ENCODE data around the gene MGAT5. TPM values are rescaled to one million over a fixed set of nuclear protein-coding genes. Genes with fewer than 3 reads are reported as not detected.
"Not testable (repeated sequence)": the region's sequence is repeated elsewhere in the genome, so short reads cannot be mapped to it uniquely, and the experiment has no call there.

MGAT5 gene
- total RNA-seq, 2 experiments from 2014 or later, result 11.6 to 13.0 TPM

DNA sequence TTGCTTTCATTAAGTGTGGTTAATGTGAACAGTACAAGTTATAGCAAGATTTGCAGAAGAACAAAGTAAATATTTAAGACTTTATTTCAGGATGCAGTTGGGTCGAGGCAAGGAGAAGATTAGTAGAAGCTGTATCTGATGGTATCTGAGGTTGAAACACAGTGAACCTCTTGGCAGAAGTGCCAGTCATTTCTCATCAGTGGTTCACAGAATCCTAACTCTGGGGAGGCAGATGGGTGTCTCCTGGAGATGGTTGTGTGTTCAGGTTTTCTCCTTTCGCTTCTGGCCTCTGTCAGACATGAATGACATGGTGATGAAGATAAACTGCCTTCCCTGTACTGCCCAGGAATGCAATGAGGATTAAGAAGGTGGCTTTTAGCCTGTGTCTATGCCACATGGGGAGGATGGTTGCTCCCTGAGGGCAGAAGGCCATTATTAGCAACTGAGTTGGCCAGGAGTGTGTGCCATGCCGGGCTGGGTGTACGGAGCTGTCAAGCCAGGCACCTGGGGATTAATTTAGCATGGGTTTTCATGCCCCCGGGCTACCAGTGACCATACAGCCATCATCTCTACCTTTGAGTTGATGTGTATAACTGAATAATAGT, 28.0 kb downstream of the MGAT5 start:
- intact Hi-C loops (cut with micrococcal nuclease), result loop anchor here (1.0 to 10.0 kb wide), 3 partner anchors 8 to 1773 kb away; no protein-coding TSS in a partner anchor
- CTCF ChIA-PET, result interaction anchor here (1.2 to 1.8 kb wide), 3 partner anchors 18 to 160 kb away, joined by 3 to 6 read pairs (median 4); no protein-coding TSS in a partner anchor
- H3K9me3 Mint-ChIP-seq, result no peaks in the 10 kb centered on the region
- peaks cover 14% of the 10 kb centered on the region for H3K36me3 Mint-ChIP-seq (ENCODE audit: low read depth)
- no peak for DNase-seq
- H3K4me3 Mint-ChIP-seq, result no peak overlapping the region
- H3K4me1 Mint-ChIP-seq (ENCODE audit: low read depth), result peaks cover 40% of the 10 kb centered on the region
- no peak overlapping the region for H3K27ac Mint-ChIP-seq
- no peaks in the 10 kb centered on the region for H3K27me3 Mint-ChIP-seq (ENCODE audit: low read depth)

DNA sequence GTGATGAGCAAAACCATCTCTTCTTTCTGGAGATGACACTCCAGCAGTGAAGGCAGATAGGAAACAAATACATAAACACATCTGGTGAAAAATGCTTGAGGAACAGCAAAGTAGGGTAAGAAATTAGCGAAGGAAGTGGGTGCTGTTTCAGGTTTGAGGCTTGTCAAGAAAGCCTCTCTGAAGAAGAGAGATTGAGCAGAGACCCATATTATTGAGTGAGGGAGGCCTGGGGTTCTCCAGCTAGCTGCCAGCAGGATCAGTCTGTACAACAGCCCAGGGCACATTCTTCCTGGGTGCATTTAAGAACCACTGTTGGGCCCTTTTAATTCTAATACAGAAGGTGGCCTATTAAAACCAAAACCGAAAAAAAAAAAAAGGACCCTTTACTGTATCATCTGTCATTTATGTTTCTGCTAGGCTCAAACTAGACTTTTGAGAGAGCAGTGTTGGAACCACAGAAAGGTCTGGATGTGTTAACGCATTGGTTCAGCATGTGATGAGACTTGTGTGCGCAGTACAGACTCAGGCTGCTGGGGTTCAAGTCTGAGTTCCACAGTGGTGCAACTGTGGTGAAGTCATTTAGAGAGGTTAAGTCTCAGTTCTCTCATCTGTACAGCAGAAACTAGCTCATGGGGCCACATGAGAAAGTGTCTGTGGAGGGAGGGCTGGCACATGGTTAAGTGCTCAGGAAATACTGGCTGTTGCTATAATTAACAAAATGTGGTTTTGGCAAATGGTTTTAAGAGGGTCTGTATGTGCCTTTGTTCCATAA, 28.9 kb downstream of the MGAT5 start:
- intact Hi-C loops (cut with micrococcal nuclease), result loop anchor here (1.0 to 10.0 kb wide), 8 partner anchors 7 to 1772 kb away; no protein-coding TSS in a partner anchor
- no peaks in the 10 kb centered on the region for H3K9me3 Mint-ChIP-seq
- CTCF ChIA-PET, result interaction anchor here (0.6 to 1.8 kb wide), 8 partner anchors 11 to 164 kb away, joined by 3 to 6 read pairs (median 4); no protein-coding TSS in a partner anchor
- H3K27ac Mint-ChIP-seq, result peak overlapping the region; percentile 44
- peak; percentile 73 for DNase-seq
- H3K4me3 Mint-ChIP-seq, result no peak overlapping the region
- no peaks in the 10 kb centered on the region for H3K27me3 Mint-ChIP-seq (ENCODE audit: low read depth)
- H3K36me3 Mint-ChIP-seq (ENCODE audit: low read depth), result peaks cover 11% of the 10 kb centered on the region
- H3K4me1 Mint-ChIP-seq (ENCODE audit: low read depth), result peaks cover 36% of the 10 kb centered on the region

DNA sequence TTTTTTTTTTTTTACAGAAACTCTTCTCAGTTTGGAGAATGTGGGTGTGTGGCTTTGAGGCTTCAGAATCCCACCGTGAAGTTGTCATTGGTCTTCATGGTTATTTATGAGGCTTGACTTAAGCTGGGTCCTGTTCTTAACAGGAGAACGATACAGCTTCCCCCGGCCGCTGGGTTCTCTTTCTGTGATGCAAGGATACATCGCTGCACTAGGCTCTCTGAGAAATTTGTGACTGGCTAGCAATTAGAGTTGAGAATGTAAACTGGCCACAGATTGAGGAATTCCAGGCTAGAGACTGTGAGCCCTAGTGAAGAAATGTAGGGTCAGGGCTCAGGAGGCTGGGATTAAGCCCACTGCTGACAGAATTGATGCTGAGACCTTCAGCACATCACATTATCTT, 29.8 kb downstream of the MGAT5 start:
- CTCF ChIA-PET, result interaction anchor here (0.6 to 1.8 kb wide), 6 partner anchors 12 to 165 kb away, joined by 3 to 6 read pairs (median 4); no protein-coding TSS in a partner anchor

DNA sequence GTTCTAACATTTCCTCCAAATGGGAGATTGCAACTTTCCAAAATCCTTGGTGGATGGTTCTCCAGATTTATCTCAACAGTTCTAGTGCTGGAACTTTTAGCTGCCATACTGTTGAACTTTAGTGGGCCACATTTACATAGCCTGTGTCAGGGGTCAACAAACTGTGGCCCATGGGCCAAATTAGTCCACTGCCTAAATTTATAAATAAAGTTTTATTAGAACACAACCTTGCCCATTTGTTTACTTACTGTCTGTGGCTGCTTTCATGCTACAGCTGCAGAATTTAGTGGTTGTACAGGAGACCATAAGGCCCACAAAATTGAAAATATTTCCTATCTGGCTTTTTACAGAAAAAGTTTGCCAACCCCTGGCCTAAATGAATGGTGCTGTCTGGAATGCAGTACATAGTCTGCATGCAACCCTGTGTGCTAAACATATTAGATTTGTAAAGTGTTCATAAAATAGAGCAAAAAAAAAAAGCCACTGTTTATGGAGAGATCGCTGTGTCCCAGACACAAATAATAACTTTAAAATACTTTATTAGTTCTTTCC, 30.3 kb downstream of the MGAT5 start:
- peaks cover 36% of the 10 kb centered on the region for H3K4me1 Mint-ChIP-seq (ENCODE audit: low read depth)

More for the DNA sequence above, 29.8 kb downstream of the MGAT5 start:
- Mint-ChIP-seq H3K4me1 (ENCODE audit: low read depth) (peaks cover 36% of the 10 kb centered on the region), H3K4me3 (no peak overlapping the region), H3K36me3 (ENCODE audit: low read depth) (peaks cover 10% of the 10 kb centered on the region), H3K27ac (no peak overlapping the region), H3K27me3 (ENCODE audit: low read depth) (no peaks in the 10 kb centered on the region), H3K9me3 (no peaks in the 10 kb centered on the region)
- DNase-seq, result no peak
- intact Hi-C loops (cut with micrococcal nuclease), result loop anchor here (1.0 to 10.0 kb wide), 7 partner anchors 18 to 1771 kb away; no protein-coding TSS in a partner anchor

DNA sequence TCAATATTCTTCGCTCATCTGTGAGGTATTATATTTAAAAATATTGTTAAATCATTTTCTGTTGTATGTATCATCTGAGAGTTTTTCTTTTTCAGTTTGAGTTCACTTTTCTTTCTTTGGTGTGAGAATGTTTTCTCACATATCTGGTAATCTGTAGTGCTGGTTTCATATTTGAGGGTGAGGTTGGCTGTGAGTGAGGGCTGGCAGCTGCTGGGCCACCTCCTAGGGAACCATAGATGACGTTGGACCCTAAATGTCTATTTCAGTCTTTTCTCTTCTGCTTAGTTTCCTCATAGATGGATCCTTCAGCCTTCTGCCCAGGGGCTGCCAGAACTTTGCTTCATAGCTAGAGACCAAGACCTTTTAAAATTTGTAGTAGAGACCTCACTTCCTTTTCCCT, 33.5 kb downstream of the MGAT5 start:
- peaks cover 23% of the 10 kb centered on the region for H3K4me1 Mint-ChIP-seq (ENCODE audit: low read depth)
- peaks cover 5% of the 10 kb centered on the region for H3K36me3 Mint-ChIP-seq (ENCODE audit: low read depth)
- no peak overlapping the region for H3K27ac Mint-ChIP-seq
- peak; percentile 50 for DNase-seq
- H3K9me3 Mint-ChIP-seq, result no peaks in the 10 kb centered on the region
- intact Hi-C loops (cut with micrococcal nuclease), result loop anchor here (10.0 kb wide), 2 partner anchors 387 to 1767 kb away; no protein-coding TSS in a partner anchor
- CTCF ChIA-PET, result no interaction called here
- H3K27me3 Mint-ChIP-seq (ENCODE audit: low read depth), result no peaks in the 10 kb centered on the region
- H3K4me3 Mint-ChIP-seq, result no peak overlapping the region

More for the DNA sequence above, 30.3 kb downstream of the MGAT5 start:
- peaks cover 5% of the 10 kb centered on the region for H3K36me3 Mint-ChIP-seq (ENCODE audit: low read depth)
- intact Hi-C loops (cut with micrococcal nuclease), result loop anchor here (10.0 kb wide), 2 partner anchors 391 to 1771 kb away; no protein-coding TSS in a partner anchor
- H3K9me3 Mint-ChIP-seq, result no peaks in the 10 kb centered on the region
- no peak overlapping the region for H3K4me3 Mint-ChIP-seq
- no peak for DNase-seq
- H3K27me3 Mint-ChIP-seq (ENCODE audit: low read depth), result no peaks in the 10 kb centered on the region
- CTCF ChIA-PET, result interaction anchor here (1.2 to 1.8 kb wide), 3 partner anchors 13 to 165 kb away, joined by 3 to 4 read pairs (median 4); no protein-coding TSS in a partner anchor
- H3K27ac Mint-ChIP-seq, result no peak overlapping the region

DNA sequence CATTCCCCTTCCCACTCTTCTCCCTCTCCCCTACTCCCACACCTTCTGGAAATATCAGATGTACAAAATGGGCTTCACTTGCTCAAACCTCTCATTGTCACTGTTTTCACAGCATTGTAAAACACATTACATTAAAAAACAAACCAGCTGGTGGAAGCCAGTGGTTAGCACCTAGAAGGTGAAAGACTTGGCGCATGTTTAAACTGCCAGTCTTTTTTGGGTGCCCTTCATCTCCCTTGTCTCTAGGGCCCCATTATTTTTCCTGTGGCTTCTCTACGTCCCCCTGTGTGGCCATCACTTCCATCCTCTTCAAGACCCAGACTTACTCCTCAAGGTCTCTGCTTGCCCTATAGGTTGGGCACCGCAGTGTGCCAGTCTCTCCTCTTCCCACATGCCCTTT, 34.9 kb downstream of the MGAT5 start:
- CTCF ChIA-PET, result interaction anchor here (1.1 to 1.5 kb wide), 4 partner anchors 9 to 45 kb away, joined by 3 read pairs; no protein-coding TSS in a partner anchor
- intact Hi-C loops (cut with micrococcal nuclease), result loop anchor here (10.0 kb wide), 2 partner anchors 386 to 1766 kb away; no protein-coding TSS in a partner anchor
- H3K27ac Mint-ChIP-seq, result no peak overlapping the region
- H3K4me1 Mint-ChIP-seq (ENCODE audit: low read depth), result peaks cover 13% of the 10 kb centered on the region
- peaks cover 5% of the 10 kb centered on the region for H3K36me3 Mint-ChIP-seq (ENCODE audit: low read depth)
- no peaks in the 10 kb centered on the region for H3K27me3 Mint-ChIP-seq (ENCODE audit: low read depth)
- H3K4me3 Mint-ChIP-seq, result no peak overlapping the region
- DNase-seq, result no peak
- H3K9me3 Mint-ChIP-seq, result no peaks in the 10 kb centered on the region

DNA sequence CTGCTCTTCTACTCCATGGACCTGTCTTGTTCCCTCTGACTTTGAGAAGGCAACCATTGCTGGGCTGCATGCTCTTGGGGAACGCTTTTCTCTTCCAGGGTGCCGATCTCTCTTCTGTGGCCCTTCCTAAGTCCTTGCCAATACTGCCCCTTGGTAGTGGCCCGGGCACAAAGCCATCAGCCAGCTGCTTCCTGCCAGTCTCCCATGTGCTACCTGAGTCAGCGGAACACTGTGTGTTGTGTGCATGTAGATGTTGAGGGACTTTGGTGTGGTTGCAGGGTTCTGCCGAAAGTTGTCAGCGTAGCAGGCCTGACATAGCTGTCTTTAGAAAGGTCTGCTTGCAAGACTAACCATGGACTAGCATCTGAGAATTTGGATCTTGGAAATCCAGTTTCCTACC, 35.4 kb downstream of the MGAT5 start:
- DNase-seq, result peak; percentile 52
- CTCF ChIA-PET, result interaction anchor here (1.1 to 1.5 kb wide), 5 partner anchors 10 to 46 kb away, joined by 3 read pairs; no protein-coding TSS in a partner anchor
- intact Hi-C loops (cut with micrococcal nuclease), result loop anchor here (10.0 kb wide), 2 partner anchors 386 to 1766 kb away; no protein-coding TSS in a partner anchor
- Mint-ChIP-seq H3K9me3 (no peaks in the 10 kb centered on the region), H3K27me3 (ENCODE audit: low read depth) (no peaks in the 10 kb centered on the region), H3K4me1 (ENCODE audit: low read depth) (peaks cover 16% of the 10 kb centered on the region), H3K36me3 (ENCODE audit: low read depth) (peaks cover 5% of the 10 kb centered on the region), H3K4me3 (no peak overlapping the region), H3K27ac (no peak overlapping the region)

DNA sequence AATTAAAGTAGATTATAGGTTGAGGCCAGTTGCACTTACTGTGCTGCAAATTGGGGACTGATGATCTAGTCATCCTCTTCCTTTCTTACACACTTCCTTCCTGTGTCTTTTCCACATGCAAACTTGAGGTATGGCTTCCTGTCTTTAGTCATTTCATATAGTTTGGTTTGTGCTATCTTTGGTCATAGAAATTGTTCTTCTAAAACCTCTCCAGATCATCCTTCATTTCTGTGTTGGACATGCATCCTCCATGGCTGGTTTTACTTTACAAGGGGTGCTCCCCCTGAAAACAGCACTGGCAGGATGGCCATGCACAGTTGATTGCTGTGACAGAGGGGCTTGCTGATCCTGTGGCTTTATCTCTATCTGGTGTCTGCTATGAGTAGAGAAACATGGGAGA, 36.5 kb downstream of the MGAT5 start:
- peaks cover 24% of the 10 kb centered on the region for H3K4me1 Mint-ChIP-seq (ENCODE audit: low read depth)

DNA sequence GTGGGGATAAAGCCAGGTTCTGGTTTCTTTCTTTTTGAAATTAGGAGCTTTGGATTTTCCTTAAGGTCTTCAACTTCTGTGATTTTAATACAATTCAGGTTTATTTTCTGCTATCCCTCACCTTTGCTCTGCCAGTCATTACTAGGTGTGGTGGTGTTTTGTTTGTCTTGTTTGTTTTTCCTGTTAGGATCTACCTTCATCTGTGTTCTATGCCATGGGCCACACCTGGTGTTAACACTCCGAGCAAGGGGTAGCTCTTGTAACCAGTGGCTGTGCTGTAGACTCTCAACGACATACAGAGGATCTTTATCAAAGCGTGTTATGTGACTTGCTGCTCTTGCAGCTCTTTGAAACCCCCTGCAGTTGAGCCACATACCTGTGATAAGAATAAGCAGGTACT, 38.6 kb downstream of the MGAT5 start:
- DNase-seq, result no peak
- no peaks in the 10 kb centered on the region for H3K27me3 Mint-ChIP-seq (ENCODE audit: low read depth)
- H3K4me3 Mint-ChIP-seq, result no peak overlapping the region
- no peaks in the 10 kb centered on the region for H3K36me3 Mint-ChIP-seq (ENCODE audit: low read depth)
- no peaks in the 10 kb centered on the region for H3K9me3 Mint-ChIP-seq
- CTCF ChIA-PET, result interaction anchor here (1.0 kb wide), 1 partner anchor 38 kb away, joined by 3 read pairs; the partner anchor contains the start of gene MGAT5
- H3K27ac Mint-ChIP-seq, result no peak overlapping the region
- intact Hi-C loops (cut with micrococcal nuclease), result loop anchor here (10.0 kb wide), 1 partner anchor 762 kb away; the partner anchor contains the start of gene RAB3GAP1
- peaks cover 37% of the 10 kb centered on the region for H3K4me1 Mint-ChIP-seq (ENCODE audit: low read depth)

More for the DNA sequence above, 36.5 kb downstream of the MGAT5 start:
- CTCF ChIA-PET, result interaction anchor here (1.1 to 1.5 kb wide), 5 partner anchors 12 to 172 kb away, joined by 3 read pairs; no protein-coding TSS in a partner anchor
- no peaks in the 10 kb centered on the region for H3K27me3 Mint-ChIP-seq (ENCODE audit: low read depth)
- H3K36me3 Mint-ChIP-seq (ENCODE audit: low read depth), result peaks cover 5% of the 10 kb centered on the region
- no peak overlapping the region for H3K4me3 Mint-ChIP-seq
- no peaks in the 10 kb centered on the region for H3K9me3 Mint-ChIP-seq
- no peak overlapping the region for H3K27ac Mint-ChIP-seq
- intact Hi-C loops (cut with micrococcal nuclease), result loop anchor here (1.0 to 10.0 kb wide), 8 partner anchors 8 to 764 kb away; partner anchors contain the start of gene RAB3GAP1
- DNase-seq, result peak; percentile 30

DNA sequence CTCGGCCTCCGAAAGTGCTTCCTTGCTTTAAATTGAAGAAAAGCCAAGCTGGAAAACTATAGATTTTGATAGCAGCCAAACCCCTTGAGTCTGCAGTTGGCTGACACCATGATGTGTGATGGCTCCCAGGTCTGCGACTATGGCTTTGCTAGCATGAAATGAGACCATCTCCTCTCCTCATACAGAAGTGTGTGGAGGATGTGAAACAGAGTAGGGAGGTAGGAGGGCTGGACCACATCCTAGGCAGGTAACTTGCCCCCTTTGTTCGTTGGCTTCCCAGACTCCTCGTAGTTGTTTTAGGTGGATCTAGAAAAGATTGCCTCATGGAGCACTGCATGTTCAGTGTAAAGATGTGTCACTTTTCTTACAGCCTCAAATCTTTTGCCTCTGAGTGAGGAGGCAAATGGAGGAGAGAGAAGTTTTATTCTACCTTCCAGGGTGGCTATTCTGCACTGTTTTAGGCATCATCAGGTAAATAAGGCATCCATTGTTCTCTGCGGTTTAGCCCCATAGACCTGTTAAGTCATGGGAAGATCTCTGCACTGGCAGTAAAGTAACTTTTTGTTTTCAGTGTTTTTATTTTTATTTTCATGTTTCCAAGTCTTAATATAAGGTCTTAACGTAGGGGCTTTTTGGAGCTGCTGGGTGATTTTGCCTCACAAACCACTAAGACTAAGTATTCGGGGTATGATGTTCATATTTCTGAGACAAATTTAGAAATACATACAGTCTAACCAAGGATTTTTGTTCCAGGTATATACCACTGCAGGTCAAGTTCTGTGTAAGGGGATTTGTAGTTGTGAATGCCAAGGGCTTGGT, 40.1 kb downstream of the MGAT5 start:
- intact Hi-C loops (cut with micrococcal nuclease), result loop anchor here (10.0 kb wide), 1 partner anchor 761 kb away; the partner anchor contains the start of gene RAB3GAP1
- H3K4me1 Mint-ChIP-seq (ENCODE audit: low read depth), result peaks cover 39% of the 10 kb centered on the region

DNA sequence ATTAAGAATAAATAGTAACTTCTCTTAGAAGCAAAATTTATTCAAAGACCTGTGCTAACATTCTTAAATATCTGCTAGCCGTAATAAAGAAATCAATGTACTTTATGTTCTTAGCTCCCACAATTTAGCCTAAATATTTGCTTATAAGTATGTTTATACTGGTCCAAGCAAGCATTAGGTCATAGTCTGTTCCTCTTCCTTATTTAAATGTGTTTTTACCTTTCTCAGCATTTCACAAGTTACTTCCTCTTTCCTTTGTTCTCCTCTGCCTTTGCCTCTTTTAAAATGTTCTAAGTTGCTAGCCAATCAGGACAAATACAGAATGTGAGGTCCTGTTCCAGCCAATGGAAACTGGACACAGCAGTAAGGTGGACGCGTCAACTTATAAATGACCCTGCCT, 40.7 kb downstream of the MGAT5 start:
- DNase-seq, result not testable (repeated sequence)

More for the DNA sequence above, 40.1 kb downstream of the MGAT5 start:
- Mint-ChIP-seq H3K36me3 (ENCODE audit: low read depth) (no peaks in the 10 kb centered on the region), H3K4me3 (no peak overlapping the region), H3K9me3 (no peaks in the 10 kb centered on the region), H3K27ac (no peak overlapping the region), H3K27me3 (ENCODE audit: low read depth) (no peaks in the 10 kb centered on the region)
- no peak for DNase-seq
- CTCF ChIA-PET, result no interaction called here

More for the DNA sequence above, 40.7 kb downstream of the MGAT5 start:
- H3K36me3 Mint-ChIP-seq (ENCODE audit: low read depth); H3K9me3 Mint-ChIP-seq; H3K27ac Mint-ChIP-seq; H3K4me3 Mint-ChIP-seq; H3K27me3 Mint-ChIP-seq (ENCODE audit: low read depth); CTCF ChIA-PET: not testable (repeated sequence)
- intact Hi-C loops (cut with micrococcal nuclease), result loop anchor here (10.0 kb wide), 1 partner anchor 760 kb away; the partner anchor contains the start of gene RAB3GAP1
- peaks cover 41% of the 10 kb centered on the region for H3K4me1 Mint-ChIP-seq (ENCODE audit: low read depth)

All from activated naive CD4-positive, alpha-beta T cell treated with anti-CD3 and anti-CD28 coated beads for 36 hours (primary cell).